ENCODE measurements around the gene NFAT5.

- TF ChIP-seq CTCF (IDR thresholded peaks at IDR 0.05) (no peak), POLR2A (IDR thresholded peaks at IDR 0.05) (no peak)
These were observed 45.4 kb upstream of the NFAT5 start for GRCh38 chr16:69520413-69520799.
